ENCODE measurements around the gene CDCA3.

DNA sequence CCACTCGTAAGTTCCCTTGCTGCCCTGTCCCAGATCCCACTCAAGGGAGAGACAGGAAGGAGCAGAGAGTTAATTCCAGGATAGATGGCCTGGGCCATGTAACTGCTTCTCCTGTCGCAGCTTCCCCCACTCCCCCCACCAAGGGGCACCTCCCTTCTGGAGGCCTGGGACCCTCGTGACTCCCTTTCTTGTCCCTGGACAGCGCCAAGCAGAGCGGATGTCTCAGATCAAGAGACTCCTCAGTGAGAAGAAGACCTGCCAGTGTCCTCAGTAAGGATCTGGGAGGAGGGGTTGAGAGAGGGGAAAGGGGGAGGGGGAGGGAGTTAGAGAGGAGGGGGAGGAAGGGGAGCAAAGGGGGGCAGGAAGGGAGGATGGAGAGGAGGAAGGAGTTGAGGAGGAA lies 32.4 kb downstream of the CDCA3 start:
- TF ChIP-seq, protein P1, sequence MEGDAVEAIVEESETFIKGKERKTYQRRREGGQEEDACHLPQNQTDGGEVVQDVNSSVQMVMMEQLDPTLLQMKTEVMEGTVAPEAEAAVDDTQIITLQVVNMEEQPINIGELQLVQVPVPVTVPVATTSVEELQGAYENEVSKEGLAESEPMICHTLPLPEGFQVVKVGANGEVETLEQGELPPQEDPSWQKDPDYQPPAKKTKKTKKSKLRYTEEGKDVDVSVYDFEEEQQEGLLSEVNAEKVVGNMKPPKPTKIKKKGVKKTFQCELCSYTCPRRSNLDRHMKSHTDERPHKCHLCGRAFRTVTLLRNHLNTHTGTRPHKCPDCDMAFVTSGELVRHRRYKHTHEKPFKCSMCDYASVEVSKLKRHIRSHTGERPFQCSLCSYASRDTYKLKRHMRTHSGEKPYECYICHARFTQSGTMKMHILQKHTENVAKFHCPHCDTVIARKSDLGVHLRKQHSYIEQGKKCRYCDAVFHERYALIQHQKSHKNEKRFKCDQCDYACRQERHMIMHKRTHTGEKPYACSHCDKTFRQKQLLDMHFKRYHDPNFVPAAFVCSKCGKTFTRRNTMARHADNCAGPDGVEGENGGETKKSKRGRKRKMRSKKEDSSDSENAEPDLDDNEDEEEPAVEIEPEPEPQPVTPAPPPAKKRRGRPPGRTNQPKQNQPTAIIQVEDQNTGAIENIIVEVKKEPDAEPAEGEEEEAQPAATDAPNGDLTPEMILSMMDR (conservative IDR thresholded peaks at IDR 0.05 in 1 of 2, IDR thresholded peaks at IDR 0.05 in 1 of 2; ENCODE audit: low read depth in 1 of 2, low read length in 2 of 2): no peak
- TF ChIP-seq EZH2 (IDR thresholded peaks at IDR 0.05; ENCODE audit: low read length, missing control alignments): no peak
